SK-N-MC (cell line): Measurements from ENCODE around the gene MR1.

Experiments
- EZH2 ChIP-seq: fragments of 200-600 bp; sonication (generic); IDR thresholded peaks from one replicate; pipeline ENCODE4 v1.6.1; 2017; ENCODE audit warnings: antibody characterized with exemption
- FOXP2 ChIP-seq: optimal IDR thresholded peaks from 2 replicates; pipeline ENCODE3; 2011; ENCODE audit warnings: mild to moderate bottlenecking, moderate library complexity; ENCODE audit not compliant: insufficient read depth; ENCODE audit errors: extremely low read length, control extremely low read depth
- POLR2AphosphoS5 ChIP-seq: IDR thresholded peaks from 2 replicates; pipeline ENCODE4 v1.6.1; 2012; ENCODE audit warnings: mild to moderate bottlenecking, low read depth, low read length, borderline replicate concordance

DNA sequence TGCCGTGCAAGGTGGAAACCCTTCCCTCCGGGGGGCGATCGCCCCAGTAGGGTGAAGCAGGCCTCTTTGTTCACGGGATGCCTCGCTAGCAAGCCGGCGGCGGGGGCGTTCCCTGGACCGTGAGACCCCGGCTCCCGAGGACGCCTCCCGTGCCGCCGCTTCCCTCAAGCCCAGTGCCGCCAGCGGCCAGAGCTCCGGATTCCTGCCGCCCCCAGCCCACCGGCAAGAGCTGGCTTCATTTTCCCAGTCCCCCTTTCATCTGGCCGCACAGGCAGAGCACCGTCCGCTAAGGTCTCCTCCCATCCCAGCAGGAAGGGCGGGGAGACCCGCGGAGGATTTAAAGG is 71.0 kb downstream of the MR1 start:
- TF ChIP-seq POLR2AphosphoS5 = no peak; the same call in 1 of the 2 replicates
- no peak for TF ChIP-seq EZH2
- no peak for TF ChIP-seq FOXP2
